ENCODE results near the gene PTGR3. TPM values are rescaled to one million over a fixed set of nuclear protein-coding genes. Genes with fewer than 3 reads are reported as not detected.

The PTGR3 gene
- total RNA-seq, 2 donors from 2014 or later: 25.6 to 32.2 TPM

DNA sequence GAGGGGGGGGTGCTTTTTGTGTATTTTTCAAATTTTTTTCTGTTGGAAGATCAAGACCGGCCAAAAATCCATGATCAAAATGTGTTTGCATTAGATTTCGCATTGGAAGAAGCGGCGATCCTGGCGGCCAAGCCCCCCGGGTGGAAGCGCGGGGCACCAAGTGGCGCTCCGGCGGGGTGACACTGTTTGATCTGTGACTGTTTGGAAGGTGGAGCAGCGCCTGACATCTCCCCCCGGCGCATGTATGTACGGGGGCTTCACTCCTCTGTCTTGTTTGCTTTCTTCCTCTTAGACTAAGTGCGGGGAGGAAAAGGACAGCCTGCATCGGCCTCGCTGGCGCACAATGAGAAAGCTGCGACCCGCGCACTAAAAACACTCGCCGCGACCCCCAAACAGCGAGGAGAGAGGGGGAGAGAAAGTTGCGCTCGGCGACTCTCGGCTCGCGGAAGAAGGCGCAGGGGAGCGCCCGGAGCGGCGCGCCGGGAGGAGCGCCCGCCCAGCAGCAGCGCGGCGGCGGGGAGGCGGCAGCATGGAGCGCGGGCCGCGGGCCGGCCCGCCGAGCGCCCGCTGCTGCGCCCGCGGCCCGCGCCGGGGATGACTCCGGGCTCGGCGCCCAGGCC is 2.2 kb upstream of the PTGR3 start:
- Histone ChIP-seq H3K9me3 (no peaks in the 10 kb centered on the region), H3K4me1 (replicated peaks) (peaks cover 4% of the 10 kb centered on the region), H3K36me3 (no peaks in the 10 kb centered on the region), H3K4me3 (peak overlapping the region; percentile 92 to 97), H3K27ac (peak overlapping the region; percentile 95 to 97), H3K27me3 (replicated peaks; ENCODE audit: insufficient read depth) (no peaks in the 10 kb centered on the region)
- no peak for TF ChIP-seq POLR2A (IDR thresholded peaks at IDR 0.05)
- TF ChIP-seq CTCF (IDR thresholded peaks at IDR 0.05): no peak
- TF ChIP-seq POLR2AphosphoS5 (IDR thresholded peaks at IDR 0.05): no peak
- intact Hi-C loops (cut with DNase I): loop anchor here (5.0 kb wide), 1 partner anchor 51 kb away; no protein-coding TSS in a partner anchor
- DNase-seq (ENCODE audit: low spot score): no peak
- WGBS: 0% methylated on average over 47 of the region's 64 CpGs

DNA sequence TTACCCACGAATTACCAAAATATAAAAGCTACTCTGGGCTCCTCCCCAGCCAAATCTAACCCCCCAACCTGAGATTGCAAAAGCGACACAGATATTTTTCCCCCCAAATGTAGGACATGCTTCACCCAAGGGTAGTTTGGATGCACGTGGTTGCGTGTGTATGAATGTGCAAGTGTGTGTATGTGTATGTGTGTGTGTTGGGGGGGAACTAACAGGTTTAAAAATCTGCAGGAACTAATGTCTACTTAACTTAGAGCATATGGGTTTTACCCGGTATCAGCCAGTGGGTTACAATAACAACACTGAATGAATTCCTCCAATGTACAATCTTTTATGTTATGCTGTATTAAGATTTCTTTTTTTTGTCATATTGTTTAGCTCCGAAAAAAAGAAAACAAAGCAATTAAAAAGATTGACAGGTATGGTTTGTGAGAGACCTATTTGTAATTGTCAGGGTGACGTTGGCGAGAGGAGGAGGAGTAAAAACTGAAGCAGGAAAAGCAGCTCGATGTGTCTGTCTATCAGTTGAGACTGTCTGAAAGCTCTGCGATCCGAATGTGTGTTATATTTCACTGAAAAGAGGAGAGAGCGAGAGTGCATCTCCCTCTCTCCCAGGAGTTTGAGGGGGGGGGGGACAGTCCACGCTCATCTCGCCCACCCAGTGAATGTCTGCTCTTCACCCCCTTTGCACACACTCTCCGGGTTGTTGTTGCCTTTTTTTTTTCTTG is 1.5 kb upstream of the PTGR3 start, which contains the start of gene TSHZ1:
Gene TSHZ1 (plus strand): TSS at position 524 of the 728 bp plus-strand sequence. CDS start 1,080 bp downstream, outside the sequence.
- Histone ChIP-seq H3K27ac (peak within 1 kb of the TSS; percentile 95 to 97), H3K4me1 (replicated peaks) (peaks cover 4% of the 10 kb centered on the region), H3K9me3 (no peaks in the 10 kb centered on the region), H3K27me3 (replicated peaks; ENCODE audit: insufficient read depth) (no peaks in the 10 kb centered on the region), H3K4me3 (peak within 1 kb of the TSS; percentile 92 to 97), H3K36me3 (no peaks in the 10 kb centered on the region)
- 2% methylated on average over 15 of the region's 15 CpGs for WGBS
- intact Hi-C loops (cut with DNase I): loop anchor here (5.0 kb wide), 1 partner anchor 52 kb away; no protein-coding TSS in a partner anchor
- DNase-seq (ENCODE audit: low spot score): peak; percentile 86
- TF ChIP-seq POLR2AphosphoS5 (IDR thresholded peaks at IDR 0.05): peak; percentile 91
- no peak for TF ChIP-seq CTCF (IDR thresholded peaks at IDR 0.05)
- peak; percentile 89 for TF ChIP-seq POLR2A (IDR thresholded peaks at IDR 0.05)

DNA sequence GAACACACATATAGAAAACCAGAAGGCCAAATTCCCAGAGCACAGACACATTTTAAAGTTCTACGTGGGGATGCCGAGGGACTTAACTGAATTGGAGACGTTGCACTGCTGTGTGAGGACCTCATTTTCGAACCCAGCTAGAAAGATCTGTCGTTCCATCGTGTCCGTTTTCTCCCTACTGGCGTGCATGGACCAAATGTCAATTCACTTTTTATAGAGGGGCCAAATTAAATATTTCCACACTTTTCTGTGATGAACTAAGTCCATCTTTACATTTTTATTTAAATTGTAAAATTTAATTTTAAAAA is 966 bp upstream of the PTGR3 start:
- no peak for TF ChIP-seq CTCF (IDR thresholded peaks at IDR 0.05)
- no peak for TF ChIP-seq POLR2AphosphoS5 (IDR thresholded peaks at IDR 0.05)
- no peak for TF ChIP-seq POLR2A (IDR thresholded peaks at IDR 0.05)

DNA sequence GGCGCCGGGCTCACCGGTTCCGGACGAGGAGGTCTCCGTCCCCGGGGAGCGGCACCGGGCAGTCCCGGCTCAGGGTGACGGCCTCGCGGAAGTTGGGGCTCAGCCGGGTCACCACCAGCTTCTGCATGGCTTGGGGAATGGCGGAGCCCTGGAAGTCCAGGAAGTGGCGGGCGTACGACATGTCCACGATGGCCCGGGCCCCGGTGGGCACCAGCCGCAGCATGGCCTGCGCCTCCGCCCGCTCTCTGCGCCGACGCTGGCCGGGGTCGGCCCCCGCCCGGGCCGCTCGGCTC is 157 bp downstream of the PTGR3 start:
- 0% methylated on average over 11 of the region's 34 CpGs for WGBS
- Histone ChIP-seq H3K4me3 (peak overlapping the region; percentile 92 to 97), H3K27me3 (replicated peaks; ENCODE audit: insufficient read depth) (no peaks in the 10 kb centered on the region), H3K36me3 (no peaks in the 10 kb centered on the region), H3K27ac (peak overlapping the region; percentile 95 to 97), H3K4me1 (replicated peaks) (peaks cover 4% of the 10 kb centered on the region), H3K9me3 (no peaks in the 10 kb centered on the region)
- intact Hi-C loops (cut with DNase I): loop anchor here (5.0 to 10.0 kb wide), 4 partner anchors 39 to 1236 kb away; partner anchors contain the start of gene CNDP2
- peak; percentile 47 for TF ChIP-seq POLR2A (IDR thresholded peaks at IDR 0.05)
- no peak for TF ChIP-seq POLR2AphosphoS5 (IDR thresholded peaks at IDR 0.05)
- no peak for DNase-seq (ENCODE audit: low spot score)

More for the DNA sequence above, 966 bp upstream of the PTGR3 start:
- H3K9me3 ChIP-seq: no peaks in the 10 kb centered on the region
- no peaks in the 10 kb centered on the region for H3K27me3 ChIP-seq (replicated peaks; ENCODE audit: insufficient read depth)
- no peak for DNase-seq (ENCODE audit: low spot score)
- peaks cover 4% of the 10 kb centered on the region for H3K4me1 ChIP-seq (replicated peaks)
- intact Hi-C loops (cut with DNase I): loop anchor here (5.0 to 10.0 kb wide), 5 partner anchors 37 to 1235 kb away; partner anchors contain the start of gene CNDP2
- H3K27ac ChIP-seq: peak overlapping the region; percentile 95 to 97
- WGBS: under 1% methylated on average over 8 of the region's 8 CpGs
- peak overlapping the region; percentile 92 to 97 for H3K4me3 ChIP-seq
- H3K36me3 ChIP-seq: no peaks in the 10 kb centered on the region

- peak; percentile 60 for DNase-seq (ENCODE audit: low spot score)
- H3K27ac ChIP-seq: peak overlapping the region; percentile 95 to 97
- TF ChIP-seq POLR2A (IDR thresholded peaks at IDR 0.05) (no peak), CTCF (IDR thresholded peaks at IDR 0.05) (peak in 1 of 4 experiments; percentile 24)
- under 1% methylated on average over 62 of the region's 65 CpGs for WGBS
- H3K27me3 ChIP-seq (replicated peaks; ENCODE audit: insufficient read depth): no peaks in the 10 kb centered on the region
- H3K4me3 ChIP-seq: peak overlapping the region; percentile 92 to 97
- H3K4me1 ChIP-seq (replicated peaks): peaks cover 2% of the 10 kb centered on the region
- no peaks in the 10 kb centered on the region for H3K9me3 ChIP-seq
- intact Hi-C loops (cut with DNase I): loop anchor here (5.0 to 10.0 kb wide), 4 partner anchors 39 to 1237 kb away; partner anchors contain the start of gene CNDP2
- no peaks in the 10 kb centered on the region for H3K36me3 ChIP-seq
Observed at GRCh38 chr18:75208155-75208835, 644 bp downstream of the PTGR3 start.
